Retina (tissue), 1 donor: ENCODE measurements around the gene ALS2CL.
"Not testable (repeated sequence)": the region's sequence is repeated elsewhere in the genome, so short reads cannot be mapped to it uniquely, and the experiment has no call there.

Experiments
- DNase-seq: peaks from one replicate; pipeline ENCODE4 v3.0.0-alpha.2; 2016

Gene ALS2CL

GRCh38 chr3:46715507-46716175 lies 22.2 kb upstream of the ALS2CL start:
- no peak for DNase-seq

- no peak for DNase-seq
Observed at GRCh38 chr3:46714728-46715506, 21.4 kb upstream of the ALS2CL start.

GRCh38 chr3:46713898-46714552 lies 20.5 kb upstream of the ALS2CL start:
- no peak for DNase-seq

- DNase-seq, result no peak
Observed at GRCh38 chr3:46713050-46713897, 19.8 kb upstream of the ALS2CL start.

- DNase-seq, result no peak
Observed at GRCh38 chr3:46712191-46713049, 18.9 kb upstream of the ALS2CL start.

- DNase-seq, result no peak
Observed at GRCh38 chr3:46711760-46712159, 18.3 kb upstream of the ALS2CL start.

GRCh38 chr3:46711305-46711704 lies 17.8 kb upstream of the ALS2CL start:
- DNase-seq, result no peak

- no peak for DNase-seq
Observed at GRCh38 chr3:46710671-46711295, 17.3 kb upstream of the ALS2CL start.

- DNase-seq, result no peak
Observed at GRCh38 chr3:46710229-46710628, 16.8 kb upstream of the ALS2CL start.

GRCh38 chr3:46709721-46710120 lies 16.2 kb upstream of the ALS2CL start:
- no peak for DNase-seq

GRCh38 chr3:46709157-46709654 lies 15.7 kb upstream of the ALS2CL start:
- no peak for DNase-seq

GRCh38 chr3:46708401-46709156 lies 15.1 kb upstream of the ALS2CL start:
- no peak for DNase-seq

GRCh38 chr3:46707601-46708011 lies 14.1 kb upstream of the ALS2CL start:
- DNase-seq, result no peak

- no peak for DNase-seq
Observed at GRCh38 chr3:46706771-46707582, 13.5 kb upstream of the ALS2CL start.

- DNase-seq, result peak; percentile 20
Observed at GRCh38 chr3:46705751-46706552, 12.5 kb upstream of the ALS2CL start.

GRCh38 chr3:46705022-46705530 lies 11.6 kb upstream of the ALS2CL start:
- DNase-seq, result peak; percentile 89

GRCh38 chr3:46704346-46704745 lies 10.9 kb upstream of the ALS2CL start:
- DNase-seq, result not testable (repeated sequence)

- no peak for DNase-seq
Observed at GRCh38 chr3:46703013-46703520, 9.6 kb upstream of the ALS2CL start.
